HG03175 (cell line): Measurements from ENCODE around the gene VWA8.
"Not testable (repeated sequence)": the region's sequence is repeated elsewhere in the genome, so short reads cannot be mapped to it uniquely, and the experiment has no call there.

Experiments used
- ATAC-seq: cut with Tn5 transposase; IDR thresholded peaks from one replicate; pipeline ENCODE4 v1.9.1; 2021; ENCODE audit warnings: mild to moderate bottlenecking, moderate library complexity; ENCODE audit not compliant: unreplicated experiment

VWA8 gene

GRCh38 chr13:41651413-41652058 lies 309.4 kb downstream of the VWA8 start:
- ATAC-seq = no peak

DNA sequence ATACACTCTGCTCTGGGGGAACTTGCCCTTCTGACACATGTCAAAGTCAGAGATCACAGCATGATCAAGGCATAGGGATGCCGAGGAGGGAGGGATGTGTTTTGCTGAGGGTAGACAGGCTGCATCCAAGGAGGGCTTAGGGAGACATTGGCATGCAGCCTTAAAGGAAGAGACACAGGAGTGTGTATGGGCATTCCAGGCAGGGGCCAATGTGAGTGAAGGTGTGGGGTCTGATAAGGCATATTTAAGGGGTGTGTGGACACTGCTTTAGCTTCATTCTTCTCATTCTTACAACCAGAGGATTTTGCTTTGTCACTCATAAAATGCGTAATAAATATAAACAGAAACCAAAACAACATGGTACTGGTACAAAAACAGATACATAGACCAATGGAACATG lies 310.2 kb downstream of the VWA8 start:
- no peak for ATAC-seq

DNA sequence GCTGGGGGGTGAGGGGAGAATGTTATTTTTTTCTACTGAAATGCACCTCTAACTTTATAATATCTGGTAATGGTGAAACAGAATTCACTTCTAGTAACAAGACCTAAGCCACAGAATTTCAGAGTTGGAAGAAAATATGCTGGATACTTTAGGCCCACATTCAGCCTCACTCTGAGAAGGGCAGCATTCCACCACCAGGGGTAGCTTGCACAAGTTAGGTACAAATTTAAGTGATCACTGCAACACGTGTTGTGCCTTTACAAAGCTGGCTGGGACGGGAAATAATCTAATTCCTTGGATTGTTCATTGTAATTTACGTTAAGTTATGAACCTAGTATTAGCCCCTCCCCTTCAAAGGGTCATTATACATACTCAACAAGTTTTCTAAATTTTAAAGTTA lies 311.2 kb downstream of the VWA8 start:
- ATAC-seq = no peak

- ATAC-seq = no peak
Observed at GRCh38 chr13:41648314-41648935, 312.5 kb downstream of the VWA8 start.

DNA sequence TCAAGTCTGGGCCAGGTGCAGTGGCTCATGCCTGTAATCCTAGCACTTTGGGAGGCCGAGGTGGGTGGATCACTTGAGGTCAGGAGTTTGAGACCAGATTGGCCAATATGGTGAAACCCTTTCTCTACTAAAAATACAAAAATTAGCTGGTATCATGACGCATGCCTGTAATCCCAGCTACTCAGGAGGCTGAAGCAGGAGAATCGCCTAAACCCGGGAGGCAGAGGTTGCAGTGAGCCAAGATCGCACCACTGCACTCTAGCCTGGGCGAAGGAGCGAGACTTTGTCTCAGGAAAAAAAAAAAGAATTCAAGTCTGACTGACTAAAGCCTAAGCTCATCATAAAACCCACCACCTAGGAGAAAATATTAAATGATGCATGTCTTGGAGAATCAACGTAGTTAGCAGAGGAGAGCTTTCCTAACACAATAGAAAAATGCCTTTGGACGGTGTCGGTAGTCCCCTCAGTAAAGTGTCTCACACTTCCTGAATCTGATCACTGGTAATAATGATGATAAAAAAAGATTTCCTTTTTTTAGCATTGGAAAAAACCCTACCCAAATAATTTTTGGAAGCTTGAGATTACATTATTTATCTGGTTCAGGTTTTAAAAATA lies 313.1 kb downstream of the VWA8 start:
- ATAC-seq = not testable (repeated sequence)

GRCh38 chr13:41645331-41645730 lies 315.6 kb downstream of the VWA8 start:
- ATAC-seq = no peak

- ATAC-seq = no peak
Observed at GRCh38 chr13:41644742-41645141, 316.2 kb downstream of the VWA8 start.

GRCh38 chr13:41643507-41643906 lies 317.4 kb downstream of the VWA8 start:
- ATAC-seq = no peak

DNA sequence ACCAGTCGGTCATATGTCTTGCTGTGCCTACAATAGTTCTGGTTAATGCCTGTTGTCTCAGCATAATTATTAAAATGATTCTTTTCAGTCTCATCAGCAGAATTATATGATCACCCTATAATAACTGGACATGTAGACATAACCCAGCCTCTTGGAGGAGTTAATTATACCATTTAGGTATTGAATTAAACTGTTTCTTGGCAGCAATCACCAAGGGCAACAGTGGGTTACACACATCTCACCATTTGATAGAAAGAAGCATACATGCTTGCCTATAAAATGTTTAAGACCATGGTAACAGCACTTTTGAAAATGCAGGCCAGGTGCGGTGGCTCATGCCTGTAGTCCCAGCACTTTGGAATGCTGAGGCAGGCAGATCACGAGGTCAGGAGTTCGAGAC lies 318.9 kb downstream of the VWA8 start:
- ATAC-seq = no peak

GRCh38 chr13:41641429-41641828 lies 319.5 kb downstream of the VWA8 start:
- ATAC-seq = no peak

DNA sequence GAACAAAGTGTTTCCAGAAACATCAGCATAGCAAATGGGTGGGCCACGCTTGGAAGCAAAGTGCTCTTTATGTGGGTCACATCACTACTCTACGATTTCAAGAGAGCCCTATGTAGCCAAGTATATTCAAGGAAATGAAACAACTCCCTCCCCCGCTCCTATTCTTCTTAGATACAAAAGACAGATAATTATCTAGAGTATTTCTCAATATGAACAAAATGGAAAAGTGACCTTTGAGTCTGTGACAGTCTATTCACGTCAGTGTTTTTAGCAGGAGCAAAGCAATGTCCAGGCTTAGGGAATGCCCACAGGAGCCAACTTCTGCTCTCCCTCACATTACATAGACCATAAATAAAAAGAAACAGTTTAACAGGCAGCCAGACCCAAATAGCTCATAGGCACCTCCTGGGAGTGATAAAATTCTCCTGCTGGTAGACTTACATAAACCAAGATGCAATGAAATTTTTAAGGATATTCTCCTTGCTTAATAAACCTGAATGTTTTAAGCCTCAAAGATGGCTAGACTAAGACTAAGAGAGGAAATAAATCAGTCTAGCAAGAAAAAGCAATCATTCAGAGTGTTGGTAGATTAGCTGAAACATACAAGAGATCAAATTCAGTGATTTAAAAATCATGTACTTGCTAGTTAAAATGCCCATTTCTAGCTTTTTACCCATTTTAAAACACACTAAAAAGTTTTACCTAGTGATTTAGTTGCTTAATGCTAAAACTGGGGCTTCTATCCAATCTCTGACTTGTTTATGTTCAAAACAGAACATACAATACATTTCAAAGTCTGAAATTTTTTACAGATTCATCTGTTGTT lies 320.7 kb downstream of the VWA8 start:
- ATAC-seq = no peak

GRCh38 chr13:41639237-41639904 lies 321.5 kb downstream of the VWA8 start:
- no peak for ATAC-seq

GRCh38 chr13:41637586-41637985 lies 323.3 kb downstream of the VWA8 start:
- ATAC-seq = no peak

GRCh38 chr13:41637032-41637431 lies 323.9 kb downstream of the VWA8 start:
- not testable (repeated sequence) for ATAC-seq

GRCh38 chr13:41636590-41636989 lies 324.3 kb downstream of the VWA8 start:
- not testable (repeated sequence) for ATAC-seq

- no peak for ATAC-seq
Observed at GRCh38 chr13:41634407-41634806, 326.5 kb downstream of the VWA8 start.

DNA sequence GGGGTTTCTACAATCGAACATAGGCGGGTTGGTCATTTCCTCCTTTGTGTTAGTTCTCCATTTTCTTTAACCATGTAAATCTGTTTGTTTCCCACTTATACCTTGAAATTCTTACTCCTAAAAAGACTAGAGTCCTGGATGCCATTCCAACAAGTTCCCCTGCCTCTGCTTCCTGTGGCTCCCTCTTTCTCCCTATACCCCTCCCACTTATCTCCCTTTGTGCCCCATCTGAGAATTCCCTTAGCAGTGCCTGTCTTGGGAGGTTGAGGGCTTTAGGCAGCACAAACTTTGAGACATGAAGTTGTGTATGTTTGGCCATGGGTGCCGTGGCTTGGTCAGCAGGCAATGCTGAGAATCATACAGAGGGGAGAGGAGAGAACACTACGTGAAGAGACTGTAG lies 327.1 kb downstream of the VWA8 start:
- no peak for ATAC-seq

GRCh38 chr13:41631296-41631965 lies 329.5 kb downstream of the VWA8 start:
- no peak for ATAC-seq

DNA sequence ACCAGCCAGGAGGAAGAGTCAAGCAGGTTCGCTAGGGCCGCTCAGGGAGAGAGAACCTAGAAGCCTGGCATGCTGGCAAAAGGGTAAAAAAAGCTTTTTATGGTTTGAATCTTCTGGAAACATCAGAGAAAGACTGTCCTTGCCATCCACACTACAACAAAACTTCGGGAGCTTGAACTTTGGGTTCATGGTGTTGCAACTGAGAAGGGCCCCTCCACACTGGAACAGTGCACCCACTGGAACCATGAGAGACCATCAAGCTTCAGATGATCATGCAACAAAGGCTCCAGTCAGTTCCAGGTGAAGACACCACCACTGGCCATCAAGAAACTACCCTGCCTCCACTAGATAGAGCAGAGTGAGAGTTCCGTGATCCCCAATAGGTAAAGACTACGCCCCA lies 333.5 kb downstream of the VWA8 start:
- ATAC-seq = no peak

DNA sequence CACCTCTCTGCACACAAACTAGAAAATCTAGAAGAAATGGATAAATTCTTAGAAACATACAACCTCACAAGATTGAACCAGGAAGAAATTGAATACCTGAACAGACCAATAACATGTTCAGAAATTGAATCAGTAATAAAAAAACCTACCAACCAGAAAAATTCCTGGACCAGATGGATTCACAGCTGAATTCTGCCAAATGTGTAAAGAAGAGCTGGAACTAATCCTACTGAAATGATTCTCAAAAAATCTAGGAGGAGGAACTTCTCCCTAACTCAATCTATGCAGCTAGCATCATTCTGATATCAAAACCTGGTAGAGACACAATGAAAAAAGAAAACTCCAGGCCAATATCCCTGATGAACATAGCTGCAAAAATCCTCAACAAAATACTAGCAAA lies 336.9 kb downstream of the VWA8 start:
- ATAC-seq = no peak
